Measurements from ENCODE around the gene ZNF862.
"Not testable (repeated sequence)": the region's sequence is repeated elsewhere in the genome, so short reads cannot be mapped to it uniquely, and the experiment has no call there.

ZNF862 gene

DNA sequence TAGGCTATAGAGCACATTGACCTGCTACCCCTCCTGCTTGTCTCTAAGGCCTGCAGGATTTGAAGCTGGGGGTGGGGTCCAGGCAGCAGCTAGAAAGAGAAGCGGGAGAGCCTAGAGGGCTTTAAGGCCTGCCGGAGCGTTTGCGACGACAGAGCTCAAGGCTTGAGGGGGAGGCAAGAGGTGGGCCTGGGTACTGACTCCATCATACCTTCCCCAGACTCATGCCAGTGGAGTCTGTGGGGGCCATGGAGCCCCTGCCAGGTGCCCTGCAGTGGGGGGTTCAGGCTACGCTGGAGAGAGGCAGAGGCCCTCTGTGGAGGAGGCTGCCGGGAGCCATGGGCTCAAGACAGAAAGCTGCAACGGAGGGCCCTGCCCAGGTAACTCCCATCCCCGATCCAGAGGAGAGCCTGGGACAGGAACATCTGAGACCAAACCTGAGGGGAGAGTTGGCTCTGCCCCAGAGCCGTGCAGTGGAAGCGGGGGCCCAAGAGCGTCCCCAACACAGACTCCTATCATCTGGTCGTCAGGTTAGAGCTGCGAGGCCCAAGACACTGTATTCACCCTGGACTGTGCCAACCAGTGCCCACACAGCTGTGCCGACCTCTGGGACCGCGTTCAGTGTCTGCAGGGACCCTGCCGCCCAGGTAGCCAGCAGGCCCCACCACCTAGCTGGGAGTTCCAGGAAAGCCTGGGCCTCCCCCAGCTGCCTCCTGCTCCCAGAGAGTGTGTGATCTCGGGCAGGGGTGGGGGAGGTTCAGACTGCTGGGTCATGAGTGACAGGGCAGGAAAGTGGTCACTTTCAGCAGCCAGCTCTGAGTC, 13.2 kb upstream of the ZNF862 start:
- no peak for DNase-seq (ENCODE audit: low spot score)

DNA sequence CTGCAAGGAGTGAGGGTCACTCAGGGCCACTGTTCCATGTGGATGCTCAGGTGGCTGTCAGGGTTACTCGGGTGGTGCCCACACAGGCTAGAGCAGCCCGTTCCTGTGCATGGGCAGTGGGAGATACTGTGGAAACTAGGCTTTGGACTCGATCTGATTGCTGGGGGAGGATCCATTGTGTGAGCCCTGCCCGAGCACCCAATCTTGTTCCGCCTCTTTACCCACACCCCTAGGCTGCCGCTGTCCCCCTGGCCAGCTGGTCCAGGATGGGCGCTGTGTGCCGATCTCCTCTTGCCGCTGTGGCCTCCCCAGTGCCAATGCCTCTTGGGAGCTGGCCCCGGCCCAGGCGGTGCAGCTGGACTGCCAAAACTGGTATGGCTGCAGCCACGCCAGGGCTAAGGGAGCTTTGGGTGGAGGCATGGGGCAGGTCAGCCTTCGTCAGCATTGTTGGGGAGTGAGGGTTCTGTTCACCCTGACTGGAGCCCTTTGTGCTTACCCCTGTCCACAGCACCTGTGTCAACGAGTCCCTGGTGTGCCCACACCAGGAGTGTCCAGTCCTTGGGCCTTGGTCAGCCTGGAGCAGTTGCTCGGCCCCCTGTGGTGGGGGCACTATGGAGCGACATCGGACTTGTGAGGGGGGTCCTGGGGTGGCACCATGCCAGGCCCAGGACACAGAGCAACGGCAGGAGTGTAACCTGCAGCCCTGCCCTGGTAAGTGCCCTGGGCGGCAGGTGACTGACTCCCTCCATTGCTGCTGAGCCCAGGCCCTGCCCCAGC, 12.4 kb upstream of the ZNF862 start:
- no peak for DNase-seq (ENCODE audit: low spot score)

DNA sequence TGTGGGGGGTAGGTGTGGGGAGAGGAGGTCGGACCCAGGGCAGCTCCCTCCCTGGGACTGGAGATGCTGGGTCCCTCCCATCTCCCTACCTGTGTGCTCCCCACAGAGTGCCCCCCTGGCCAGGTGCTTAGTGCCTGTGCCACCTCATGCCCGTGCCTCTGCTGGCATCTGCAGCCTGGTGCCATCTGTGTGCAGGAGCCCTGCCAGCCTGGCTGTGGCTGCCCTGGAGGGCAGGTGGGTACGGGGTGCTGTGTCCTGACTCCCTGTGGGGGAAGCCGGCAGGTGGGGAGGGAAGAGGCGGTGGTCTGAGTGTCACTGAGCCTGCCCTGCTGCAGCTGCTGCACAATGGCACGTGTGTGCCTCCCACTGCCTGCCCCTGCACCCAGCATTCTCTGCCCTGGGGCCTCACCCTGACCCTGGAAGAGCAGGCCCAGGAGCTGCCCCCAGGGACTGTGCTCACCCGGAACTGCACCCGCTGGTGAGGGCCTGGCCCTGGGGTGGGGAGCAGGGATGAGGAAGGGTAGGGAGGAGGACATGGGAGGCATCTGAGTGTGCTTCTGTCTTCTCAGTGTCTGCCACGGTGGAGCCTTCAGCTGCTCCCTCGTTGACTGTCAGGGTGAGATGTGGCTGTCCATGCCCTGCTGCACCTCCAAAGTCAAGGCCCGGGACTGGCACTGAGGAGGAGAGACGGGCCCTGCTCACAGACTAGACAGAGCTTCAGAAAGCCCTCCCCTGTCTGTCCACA, 11.7 kb upstream of the ZNF862 start:
- DNase-seq (ENCODE audit: low spot score), result no peak

DNA sequence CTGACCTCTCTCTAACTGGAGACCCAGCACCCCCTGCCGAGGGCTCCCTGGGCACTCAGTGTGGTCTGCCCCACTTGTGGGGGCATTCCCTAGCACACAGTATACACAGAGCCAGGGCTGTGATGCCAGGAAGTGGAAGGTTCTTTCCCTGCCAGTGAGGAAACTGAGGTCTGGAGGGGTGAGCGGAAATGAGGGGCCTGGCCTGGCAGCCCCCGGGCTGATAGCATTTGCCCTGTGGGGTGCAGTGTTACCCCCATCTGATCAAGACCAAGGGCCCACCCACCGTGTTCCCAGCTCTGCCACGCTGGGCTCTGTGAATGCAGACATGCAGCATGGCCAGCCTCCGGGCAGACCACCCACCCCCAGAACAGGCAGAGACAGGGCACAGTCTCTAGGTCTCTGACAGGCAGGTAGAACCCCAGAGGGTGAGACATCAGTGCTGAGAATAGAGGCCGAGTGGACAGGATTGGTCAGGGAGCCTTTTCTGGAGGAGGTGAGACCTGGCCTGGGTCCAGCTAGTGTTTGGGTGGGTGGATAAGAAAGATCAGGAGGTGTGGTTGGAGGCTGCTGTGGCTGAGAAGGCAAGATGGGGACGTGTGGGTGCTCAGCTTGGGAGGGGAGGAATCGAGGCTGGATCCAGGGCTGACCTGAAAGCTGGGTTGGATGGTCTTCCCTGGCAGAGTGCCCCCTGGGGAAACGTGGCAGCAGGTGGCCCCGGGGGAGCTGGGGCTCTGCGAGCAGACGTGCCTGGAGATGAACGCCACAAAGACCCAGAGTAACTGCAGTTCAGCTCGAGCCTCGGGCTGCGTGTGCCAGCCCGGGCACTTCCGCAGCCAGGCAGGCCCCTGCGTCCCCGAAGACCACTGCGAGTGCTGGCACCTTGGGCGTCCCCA, 10.8 kb upstream of the ZNF862 start:
- no peak for DNase-seq (ENCODE audit: low spot score)

DNA sequence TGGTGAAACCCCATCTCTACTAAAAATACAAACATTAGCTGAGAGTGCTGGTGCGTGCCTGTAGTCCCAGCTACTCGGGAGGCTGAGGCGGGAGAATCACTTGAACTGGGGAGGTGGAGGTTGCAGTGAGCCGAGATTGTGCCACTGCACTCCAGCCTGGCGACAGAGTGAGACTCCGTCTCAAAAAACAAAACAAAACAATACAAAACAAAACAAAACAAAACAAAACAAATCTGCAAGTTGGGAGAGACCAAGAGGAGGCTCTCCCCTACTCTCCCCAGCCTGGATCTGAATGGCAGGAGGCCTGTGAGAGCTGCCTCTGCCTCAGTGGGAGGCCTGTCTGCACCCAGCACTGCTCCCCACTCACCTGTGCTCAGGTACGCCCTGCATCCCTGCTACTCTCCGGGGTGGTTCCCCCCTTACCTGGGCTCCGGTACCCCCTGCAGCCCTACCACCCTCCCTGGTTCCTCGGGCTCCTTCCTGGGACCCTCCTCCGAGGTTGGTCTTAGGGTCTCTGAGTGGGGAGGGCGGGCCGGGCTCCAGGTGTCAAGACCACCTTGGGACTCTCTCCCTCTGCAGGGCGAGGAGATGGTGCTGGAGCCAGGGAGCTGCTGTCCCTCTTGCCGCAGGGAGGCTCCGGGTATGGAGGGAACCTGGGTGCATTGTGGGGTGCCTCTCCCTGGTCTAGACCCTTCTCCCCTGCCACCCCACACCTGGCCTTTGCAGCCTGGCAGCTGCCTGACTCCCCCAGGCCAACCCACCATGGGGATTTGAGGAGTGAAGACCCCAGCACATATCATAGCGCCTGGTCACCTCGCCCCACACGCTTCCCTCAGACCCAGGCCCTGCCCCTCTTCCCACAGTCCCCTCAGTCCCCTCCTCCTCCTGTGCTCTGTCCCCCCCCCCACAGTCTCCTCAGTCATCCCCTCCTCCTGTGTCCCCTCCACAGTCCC, 9.5 kb upstream of the ZNF862 start:
- no peak for DNase-seq (ENCODE audit: low spot score)

DNA sequence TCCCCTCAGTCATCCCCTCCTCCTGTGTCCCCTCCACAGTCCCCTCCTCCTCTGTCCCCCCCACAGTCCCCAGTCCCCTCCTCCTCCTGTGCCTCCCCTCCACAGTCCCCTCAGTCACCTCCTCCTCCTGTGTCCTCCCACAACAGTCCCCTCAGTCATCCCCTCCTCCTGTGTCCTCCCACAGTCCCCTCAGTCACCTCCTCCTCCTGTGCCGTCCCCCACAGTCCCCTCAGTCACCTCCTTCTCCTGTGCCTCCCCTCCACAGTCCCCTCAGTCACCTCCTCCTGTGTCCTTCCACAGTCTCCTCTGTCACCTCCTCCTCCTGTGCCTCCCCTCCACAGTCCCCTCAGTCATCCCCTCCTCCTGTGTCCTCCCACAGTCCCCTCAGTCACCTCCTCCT, 7.6 kb upstream of the ZNF862 start:
- not testable (repeated sequence) for DNase-seq (ENCODE audit: low spot score)

DNA sequence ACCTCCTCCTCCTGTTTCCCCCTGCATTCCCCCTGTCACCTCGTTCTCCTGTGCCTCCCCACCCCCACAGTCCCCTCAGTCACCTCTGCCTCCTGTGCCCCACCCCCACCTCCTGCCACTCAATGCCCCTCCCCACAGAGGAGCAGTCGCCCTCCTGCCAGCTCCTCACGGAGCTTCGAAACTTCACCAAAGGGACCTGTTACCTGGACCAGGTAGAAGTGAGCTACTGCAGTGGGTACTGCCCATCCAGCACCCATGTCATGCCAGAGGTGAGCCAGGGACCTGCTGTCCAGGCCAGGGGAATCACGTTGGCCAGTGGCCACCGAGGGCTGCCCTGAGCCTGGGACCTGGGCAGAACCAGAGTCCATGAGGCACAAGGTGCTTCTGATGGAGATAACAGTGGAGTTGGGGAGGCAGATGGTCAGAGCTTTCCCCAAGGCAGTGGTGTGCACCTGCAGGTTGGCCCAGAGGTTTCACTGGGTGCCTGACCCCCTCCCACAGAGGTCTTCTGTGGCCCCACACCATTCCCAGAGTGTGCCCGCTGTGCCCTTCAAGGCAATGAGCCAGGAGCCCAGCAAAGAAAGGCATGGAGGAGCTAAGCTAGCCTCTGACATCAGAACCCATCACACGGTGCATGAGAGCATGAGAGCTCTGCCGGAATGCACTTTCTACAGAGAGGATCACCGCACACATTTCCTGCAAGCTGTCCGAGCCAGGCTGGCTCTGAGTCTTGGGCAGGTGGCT, 7.0 kb upstream of the ZNF862 start:
- DNase-seq (ENCODE audit: low spot score), result no peak

DNA sequence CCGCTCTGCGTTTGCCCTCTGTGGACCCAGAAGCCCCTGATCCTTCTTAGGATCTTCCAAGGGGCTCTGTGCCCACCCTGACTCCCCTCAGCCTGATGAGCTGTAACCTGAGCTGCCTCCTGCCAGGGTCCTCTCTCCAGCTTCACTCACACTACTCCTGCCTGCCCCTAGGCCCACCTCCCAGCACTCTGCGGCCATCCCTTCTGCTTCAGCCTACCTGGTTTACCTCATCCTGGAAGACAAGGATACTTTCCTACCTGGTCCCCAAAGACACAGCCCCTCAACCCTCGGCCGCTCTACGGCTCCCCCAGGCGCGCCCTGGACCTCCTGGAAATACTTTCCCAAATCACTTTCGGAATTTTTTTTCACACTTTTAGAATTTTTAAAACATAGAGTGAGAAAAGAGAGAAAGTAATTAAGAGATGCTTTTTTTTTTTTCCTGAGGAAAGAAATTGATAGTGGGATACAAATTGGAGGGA, 6.4 kb upstream of the ZNF862 start:
- DNase-seq (ENCODE audit: low spot score), result no peak

DNA sequence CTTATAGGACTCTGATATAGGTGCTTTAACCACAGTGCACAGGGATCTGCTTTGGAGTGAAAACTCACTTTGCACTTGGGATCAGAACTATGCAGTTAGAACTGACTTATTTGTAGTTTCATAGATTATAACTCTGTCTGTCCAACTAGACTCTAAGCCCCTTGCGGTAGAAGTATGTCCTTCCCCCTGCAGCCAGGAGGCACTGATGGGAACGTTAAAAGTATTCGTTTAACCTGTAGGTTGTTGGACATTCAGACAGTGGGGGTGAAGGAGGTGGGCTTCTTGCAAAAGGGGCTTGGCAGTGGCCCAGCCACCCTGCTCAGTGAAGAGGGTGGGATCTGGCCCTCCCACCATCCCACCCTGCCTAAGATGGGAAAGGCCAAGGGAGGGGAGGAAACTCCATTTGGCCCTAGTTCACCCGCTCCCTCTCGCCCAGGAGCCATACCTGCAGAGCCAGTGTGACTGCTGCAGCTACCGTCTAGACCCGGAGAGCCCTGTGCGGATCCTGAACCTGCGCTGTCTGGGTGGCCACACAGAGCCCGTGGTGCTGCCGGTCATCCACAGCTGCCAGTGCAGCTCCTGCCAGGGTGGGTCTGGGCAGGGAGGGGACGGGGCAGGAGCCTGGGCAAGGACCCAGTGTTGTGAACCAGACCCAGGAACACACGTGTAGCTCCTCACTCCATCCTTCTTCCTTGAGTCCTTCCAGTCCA, 5.7 kb upstream of the ZNF862 start:
- no peak for DNase-seq (ENCODE audit: low spot score)

DNA sequence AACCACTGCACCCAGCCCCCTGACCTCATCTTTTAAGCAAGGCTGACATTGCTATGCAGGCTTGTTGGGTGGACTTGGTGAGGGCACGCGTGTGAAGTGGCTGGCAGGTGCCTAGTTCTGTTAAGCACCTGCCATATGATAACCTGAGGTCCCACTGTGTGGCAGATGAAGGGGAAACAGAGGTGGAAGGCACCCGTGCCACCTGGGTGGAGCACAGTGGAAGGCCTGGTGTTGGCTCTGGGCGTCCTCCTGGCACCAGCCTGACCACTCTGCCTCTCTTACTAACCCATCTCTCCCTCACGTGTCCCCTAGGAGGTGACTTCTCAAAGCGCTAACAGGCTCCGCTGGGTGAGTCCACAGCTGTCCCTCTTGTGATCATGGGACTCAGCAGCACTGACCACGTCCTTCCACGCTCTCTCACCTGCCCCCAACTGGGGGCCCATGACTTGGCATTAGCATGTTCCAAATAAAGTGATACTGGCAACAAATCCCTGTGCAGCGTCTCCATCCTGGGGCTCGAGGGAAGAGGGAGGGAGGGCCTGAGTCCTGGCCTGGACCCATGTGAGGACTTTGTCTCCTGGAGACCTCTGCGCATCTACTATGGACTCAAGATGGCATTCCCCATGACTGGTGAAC, 4.6 kb upstream of the ZNF862 start:
- no peak for DNase-seq (ENCODE audit: low spot score)

DNA sequence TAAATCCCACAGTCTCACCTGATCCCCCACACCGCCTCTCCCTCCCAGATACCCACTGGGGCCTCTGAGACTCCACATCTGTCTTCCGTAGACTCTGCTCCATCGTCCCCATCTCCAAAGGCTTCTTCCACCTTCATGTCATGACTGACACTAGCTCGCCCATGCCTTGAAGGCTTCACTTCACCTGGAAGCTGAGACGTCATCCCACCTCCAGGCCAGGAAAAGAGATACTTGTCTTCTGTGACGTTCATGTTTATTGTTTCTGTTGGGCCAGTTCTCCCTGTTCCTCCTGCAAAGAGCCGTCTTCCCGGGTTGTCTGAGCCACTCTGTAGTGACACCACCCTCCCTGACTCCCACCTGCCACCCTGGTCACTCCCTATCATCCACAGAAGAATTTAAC, 3.6 kb upstream of the ZNF862 start:
- DNase-seq (ENCODE audit: low spot score), result no peak

DNA sequence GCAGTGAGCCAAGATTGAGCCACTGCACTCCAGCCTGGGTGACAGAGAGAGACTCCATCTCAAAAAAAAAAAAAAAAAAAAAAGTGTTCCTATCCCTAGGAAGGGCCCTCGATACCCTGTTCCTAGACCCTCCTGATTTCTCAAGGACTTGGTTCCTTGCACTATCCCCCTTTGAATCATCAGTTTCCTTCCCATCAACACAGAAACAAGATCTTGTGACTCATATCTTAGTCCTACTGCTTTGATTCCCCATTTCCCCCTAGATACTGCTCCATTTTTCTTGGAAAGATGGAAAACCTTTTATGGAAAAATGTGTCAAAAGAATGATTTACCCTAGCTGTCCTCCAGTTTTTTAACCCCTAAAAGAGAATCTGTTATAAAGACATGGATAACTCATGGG, 1.7 kb upstream of the ZNF862 start:
- DNase-seq (ENCODE audit: low spot score), result no peak

DNA sequence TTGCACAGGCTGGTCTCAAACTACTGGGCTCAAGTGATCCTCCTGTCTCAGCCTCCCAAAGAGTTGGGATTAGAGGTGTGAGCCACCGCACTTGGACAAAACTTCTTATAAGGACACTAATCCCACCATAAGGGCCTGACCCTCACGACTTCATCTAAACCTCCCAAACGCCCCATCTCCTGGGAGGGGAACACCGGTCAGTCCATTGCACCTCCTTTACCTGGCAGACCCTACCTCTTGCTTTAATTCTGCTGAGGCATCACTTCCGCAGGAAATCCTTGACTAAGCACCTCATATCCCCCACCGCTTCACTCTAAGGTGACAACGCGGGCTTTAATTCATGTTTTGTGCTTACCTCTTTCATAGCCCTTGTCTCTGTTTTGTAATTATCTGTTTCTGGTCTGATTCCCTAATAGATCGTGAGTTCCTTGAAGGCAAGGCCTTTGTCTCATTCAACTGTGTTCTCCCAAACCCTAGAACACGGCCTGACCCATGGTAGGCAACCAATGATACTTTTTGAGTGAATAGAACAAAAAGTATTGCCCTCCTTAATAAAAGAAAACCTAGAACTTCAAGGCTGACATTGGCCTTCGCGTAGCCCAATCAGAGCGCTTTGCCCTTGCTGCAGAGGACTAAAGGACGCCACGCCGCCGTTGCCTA, 481 bp upstream of the ZNF862 start:
- no peak for DNase-seq (ENCODE audit: low spot score)

DNA sequence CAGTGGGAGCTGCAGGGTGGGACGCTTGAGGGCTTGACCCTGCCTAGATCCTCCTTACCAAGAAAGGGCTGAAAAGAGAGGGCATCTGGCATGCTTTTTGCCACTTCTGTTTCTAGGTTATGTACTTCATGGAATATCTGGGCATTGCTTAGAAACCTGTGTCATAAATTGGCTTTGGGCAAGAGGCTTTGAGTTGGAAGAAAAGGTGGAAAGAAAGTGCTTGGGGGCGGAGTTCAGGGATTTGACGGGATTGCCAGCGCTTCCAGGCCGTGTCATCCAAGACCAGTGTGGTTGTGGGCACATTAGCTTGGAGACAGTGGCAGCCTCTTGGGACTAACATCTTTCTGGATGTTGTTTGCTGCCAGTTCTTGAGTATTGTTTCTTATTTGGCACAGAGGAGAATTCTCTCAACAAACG, 825 bp downstream of the ZNF862 start:
- no peak for DNase-seq (ENCODE audit: low spot score)

DNA sequence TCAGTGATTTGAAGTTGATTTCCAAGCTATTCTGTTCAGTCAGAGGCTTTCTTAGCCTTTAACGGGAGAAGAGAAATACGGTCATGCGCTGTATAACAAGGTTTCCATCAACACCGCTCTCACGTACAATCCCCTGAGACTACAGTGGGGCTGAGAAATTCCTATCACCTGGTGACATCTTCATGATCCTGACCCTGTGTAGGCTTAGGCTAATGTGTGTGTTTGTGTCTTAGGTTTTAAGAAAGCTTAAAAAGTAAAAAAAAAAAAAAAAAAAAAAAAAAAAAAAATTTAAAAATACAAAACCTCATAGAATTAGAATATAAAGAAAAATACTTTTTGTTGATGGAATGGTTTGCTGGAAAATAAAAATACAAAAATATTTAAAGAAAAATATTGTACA, 1.8 kb downstream of the ZNF862 start:
- no peak for DNase-seq (ENCODE audit: low spot score)

DNA sequence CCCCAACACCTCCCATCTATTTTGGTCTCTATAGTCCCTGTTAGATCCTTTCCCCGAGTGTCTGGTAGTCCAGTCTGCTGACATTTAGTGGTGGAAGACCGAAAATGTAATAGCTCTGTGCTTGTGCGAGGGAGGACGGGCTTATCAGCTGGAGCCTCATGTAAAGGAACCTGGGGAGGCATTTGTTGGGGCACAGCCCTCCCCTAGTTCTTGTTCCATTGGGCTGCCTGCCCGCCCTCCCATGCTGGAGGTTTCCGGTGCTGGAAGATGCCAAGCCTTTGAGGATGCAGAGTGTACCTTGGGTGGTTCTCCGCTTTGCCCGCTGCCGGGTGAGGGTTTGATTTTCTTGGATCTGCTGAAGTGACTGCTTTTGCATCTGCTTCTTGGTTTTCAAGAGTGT, 5.4 kb downstream of the ZNF862 start:
- no peak for DNase-seq (ENCODE audit: low spot score)

DNA sequence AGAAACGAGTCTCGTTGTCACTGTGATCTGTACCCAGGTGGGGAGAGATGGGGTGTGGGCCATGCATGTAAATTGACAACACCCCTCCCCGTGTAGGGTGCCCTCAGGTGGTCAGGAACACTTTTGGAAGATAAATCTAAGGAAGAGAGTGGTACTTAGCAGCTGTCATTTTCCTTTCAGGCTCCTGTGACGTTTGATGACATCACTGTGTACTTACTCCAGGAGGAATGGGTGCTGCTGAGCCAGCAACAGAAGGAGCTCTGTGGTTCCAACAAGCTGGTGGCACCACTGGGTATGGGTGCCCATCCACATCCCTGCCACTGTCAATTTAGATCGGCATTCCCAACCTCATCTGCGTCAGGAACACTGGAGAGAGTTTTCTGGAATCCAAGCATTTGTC, 6.3 kb downstream of the ZNF862 start:
- DNase-seq (ENCODE audit: low spot score), result no peak
